H1 (cell line): Measurements from ENCODE around the gene BRIP1. TPM values are rescaled to one million over a fixed set of nuclear protein-coding genes. Genes with fewer than 3 reads are reported as not detected.

Experiments used
- CTCF ChIA-PET: fragments of 300-600 bp; sonication (Branson Sonifier 250); formaldehyde crosslinking; loops from one replicate; lab custom pipeline; 2021; ENCODE audit not compliant: partially characterized antibody; lab: Charles Lee
- POLR2A ChIA-PET: fragments of 300-600 bp; sonication (Branson Sonifier 250); formaldehyde crosslinking; loops from one replicate; lab custom pipeline; 2021; ENCODE audit warnings: inconsistent platforms; ENCODE audit not compliant: partially characterized antibody; lab: Charles Lee
- DNase-seq, 2 experiments: peaks; one replicate each; pipeline versions ENCODE4 v3.0.0 to v3.0.0-alpha.2; 2010 to 2022; ENCODE audit warnings: low spot score in 2 of 2, low read depth in 1 of 2, mixed read lengths in 1 of 2
- FAIRE-seq: peaks from 2 replicates; lab custom pipeline; 2011; peaks lifted over from hg19 to GRCh38; lab: Jason Lieb, UNC
- H2AFZ ChIP-seq: 2 replicates; pipeline ENCODE4 v1.8.1; 2012; ENCODE audit warnings: low read length, inconsistent platforms
- H2AK5ac ChIP-seq: 2 replicates; pipeline ENCODE4 v1.6.1; 2013; ENCODE audit warnings: low read depth, low read length
- H2BK120ac ChIP-seq: replicated peaks from 2 replicates; pipeline ENCODE3; 2013; ENCODE audit warnings: low read depth, low read length, inconsistent platforms
- H2BK12ac ChIP-seq: 2 replicates; pipeline ENCODE4 v1.6.1; 2013; ENCODE audit warnings: low read depth, low read length
- H2BK15ac ChIP-seq: 2 replicates; pipeline ENCODE4 v1.6.1; 2013; ENCODE audit warnings: low read length
- H2BK20ac ChIP-seq: 2 replicates; pipeline ENCODE4 v1.6.1; 2013; ENCODE audit warnings: low read length
- H2BK5ac ChIP-seq: 2 replicates; pipeline ENCODE4 v1.6.1; 2013; ENCODE audit warnings: low read depth, low read length
- H3K14ac ChIP-seq: 2 replicates; pipeline ENCODE4 v1.6.1; 2013; ENCODE audit warnings: inconsistent platforms; ENCODE audit not compliant: insufficient read length
- H3K18ac ChIP-seq: 2 replicates; pipeline ENCODE4 v1.6.1; 2013; ENCODE audit warnings: low read length; ENCODE audit errors: extremely low read depth
- H3K23ac ChIP-seq: 2 replicates; pipeline ENCODE4 v1.6.1; 2013; ENCODE audit warnings: inconsistent platforms; ENCODE audit not compliant: insufficient read length
- H3K23me2 ChIP-seq: 2 replicates; pipeline ENCODE4 v1.6.1; 2013; ENCODE audit warnings: low read depth, low read length
- H3K27ac ChIP-seq: 2 replicates; pipeline ENCODE4 v1.6.1; 2011; ENCODE audit warnings: low read depth, low read length, inconsistent platforms
- H3K27me3 ChIP-seq, 4 experiments: replicated peaks in 1 of 4; 1 replicate in 1 of 4; 2 replicates in 3 of 4; pipeline versions ENCODE4 v1.6.1 to v1.8.1; 2011 to 2013; ENCODE audit warnings: low read length in 3 of 4, mild to moderate bottlenecking in 3 of 4, inconsistent platforms in 2 of 4, mixed read lengths in 2 of 4, moderate library complexity in 1 of 4; ENCODE audit not compliant: control insufficient read depth in 3 of 4, insufficient read depth in 3 of 4; ENCODE audit errors: extremely low read depth in 1 of 4
- H3K36me3 ChIP-seq, 4 experiments: 2 replicates each; pipeline versions ENCODE4 v1.6.1 to v1.8.1; 2011 to 2013; ENCODE audit warnings: mild to moderate bottlenecking in 4 of 4, low read length in 3 of 4, moderate library complexity in 2 of 4, control low read depth in 1 of 4, inconsistent platforms in 1 of 4; ENCODE audit not compliant: insufficient read depth in 4 of 4, control insufficient read depth in 2 of 4
- H3K4ac ChIP-seq: replicated peaks from 2 replicates; pipeline ENCODE3; 2013; ENCODE audit warnings: low read length, low read depth, mixed read lengths, inconsistent platforms; ENCODE audit not compliant: insufficient read length
- H3K4me1 ChIP-seq, 4 experiments: replicated peaks in 1 of 4; 1 replicate in 1 of 4; 2 replicates in 3 of 4; pipeline versions ENCODE4 v1.6.1 to v1.8.1; 2011 to 2013; ENCODE audit warnings: low read length in 3 of 4, inconsistent platforms in 2 of 4, mixed read lengths in 1 of 4; ENCODE audit not compliant: insufficient read depth in 4 of 4, control insufficient read depth in 3 of 4
- H3K4me2 ChIP-seq, 2 experiments: 2 replicates each; pipeline versions ENCODE4 v1.6.1 to v1.8.1; 2011 to 2013; ENCODE audit warnings: low read depth in 2 of 2, low read length in 2 of 2, control low read depth in 1 of 2, inconsistent platforms in 1 of 2, mild to moderate bottlenecking in 1 of 2; ENCODE audit not compliant: insufficient read depth in 1 of 2
- H3K4me3 ChIP-seq, 4 experiments: fragments of 200-600, 300-600 bp in 1 of 4; sonication (generic), shearing (Covaris generic), sonication (Bioruptor Twin) in 1 of 4; 2 replicates each; pipeline versions ENCODE4 v1.5.1 to v1.8.1; 2011 to 2016; ENCODE audit warnings: low read length in 4 of 4, low read depth in 3 of 4, control low read depth in 2 of 4, inconsistent platforms in 2 of 4, mild to moderate bottlenecking in 2 of 4, mixed read lengths in 1 of 4, moderate library complexity in 1 of 4; ENCODE audit not compliant: insufficient read depth in 2 of 4; ENCODE audit errors: extremely low read depth in 1 of 4
- H3K56ac ChIP-seq: replicated peaks from 2 replicates; pipeline ENCODE3; 2013; ENCODE audit warnings: low read depth, mild to moderate bottlenecking, mixed read lengths, low read length, inconsistent platforms; ENCODE audit not compliant: insufficient read length
- H3K79me1 ChIP-seq: 2 replicates; pipeline ENCODE4 v1.6.1; 2013; ENCODE audit warnings: low read depth, low read length, control low read depth
- H3K79me2 ChIP-seq, 2 experiments: 2 replicates each; pipeline versions ENCODE4 v1.6.1 to v1.8.1; 2012 to 2013; ENCODE audit warnings: low read length in 2 of 2, mild to moderate bottlenecking in 2 of 2, inconsistent platforms in 1 of 2; ENCODE audit not compliant: insufficient read depth in 2 of 2, control insufficient read depth in 1 of 2
- H3K9ac ChIP-seq, 4 experiments: replicated peaks in 1 of 4; 1 replicate in 1 of 4; 2 replicates in 3 of 4; pipeline versions ENCODE4 v1.6.1 to v1.8.1; 2011 to 2013; ENCODE audit warnings: low read depth in 3 of 4, low read length in 3 of 4, control low read depth in 2 of 4, mild to moderate bottlenecking in 2 of 4, moderate library complexity in 2 of 4, inconsistent platforms in 1 of 4; ENCODE audit errors: extremely low read depth in 1 of 4
- H3K9me3 ChIP-seq, 2 experiments: 2 replicates each; pipeline versions ENCODE4 v1.6.1 to v1.8.1; 2012 to 2013; ENCODE audit warnings: mild to moderate bottlenecking in 2 of 2, moderate library complexity in 2 of 2, control low read depth in 1 of 2, inconsistent platforms in 1 of 2, low read depth in 1 of 2, low read length in 1 of 2, mixed read lengths in 1 of 2; ENCODE audit not compliant: insufficient read depth in 2 of 2
- H4K20me1 ChIP-seq, 2 experiments: replicated peaks in 1 of 2; 2 replicates each; pipeline versions ENCODE3 to v1.8.1; 2011 to 2013; ENCODE audit warnings: inconsistent platforms in 2 of 2, low read length in 2 of 2, mild to moderate bottlenecking in 1 of 2; ENCODE audit not compliant: insufficient read depth in 2 of 2, control insufficient read depth in 1 of 2
- H4K5ac ChIP-seq: 2 replicates; pipeline ENCODE4 v1.6.1; 2013; ENCODE audit warnings: low read length, low read depth, mixed read lengths, inconsistent platforms; ENCODE audit not compliant: insufficient read length
- H4K8ac ChIP-seq: 2 replicates; pipeline ENCODE4 v1.8.0; 2013; ENCODE audit warnings: mild to moderate bottlenecking, moderate library complexity, low read length, inconsistent platforms; ENCODE audit not compliant: insufficient read depth; ENCODE audit errors: extremely low read depth
- H4K91ac ChIP-seq: replicated peaks from 2 replicates; pipeline ENCODE3; 2013; ENCODE audit warnings: low read length, mixed read lengths, inconsistent platforms; ENCODE audit not compliant: insufficient read length
- CTCF ChIP-seq, 3 experiments: IDR thresholded peaks; 1 replicate in 2 of 3; 2 replicates in 1 of 3; pipeline versions ENCODE4 v1.5.1 to v1.6.1; 2011; ENCODE audit warnings: low read length in 3 of 3, mild to moderate bottlenecking in 3 of 3, inconsistent platforms in 2 of 3, low read depth in 1 of 3, moderate library complexity in 1 of 3; ENCODE audit not compliant: insufficient read depth in 1 of 3; ENCODE audit errors: control extremely low read depth in 1 of 3
- SIRT6 ChIP-seq: IDR thresholded peaks from one replicate; pipeline ENCODE4 v1.7.1; 2012; ENCODE audit warnings: low read length, inconsistent platforms
- WGBS, 2 experiments: shearing (Covaris generic) in 1 of 2; methylation state at CpG; one replicate each; pipeline versions ENCODE4 v1.1.6 to v1.1.7; 2013 to 2015; ENCODE audit warnings: low lambda C conversion rate in 2 of 2, mixed read lengths in 2 of 2, inconsistent platforms in 1 of 2, low coverage in 1 of 2, missing lambda C conversion rate in 1 of 2; ENCODE audit not compliant: insufficient replicate concordance in 2 of 2, insufficient coverage in 1 of 2, insufficient read length in 1 of 2; ENCODE audit errors: extremely low coverage in 1 of 2, missing lambda C conversion rate in 1 of 2; 5-methylcytosine and 5-hydroxymethylcytosine counted together
- polyA plus RNA-seq, 7 experiments: library from polyadenylated mRNA; depleted of rRNA in 3 of 7; stranded (reverse) in 5 of 7; unstranded in 2 of 7; fragments of >200 nt in 5 of 7; fragments of 200-250 nt in 2 of 7; gene quantifications; 1 replicate in 5 of 7; 2 replicates in 1 of 7; 4 replicates in 1 of 7; pipeline versions ENCODE4 v1.2.1 to v1.2.3, GENCODE V29; 2011 to 2013; ENCODE audit warnings: missing spikeins in 2 of 7, mixed read lengths in 2 of 7
- total RNA-seq: library from RNA; stranded (reverse); fragmentation: NEBNext Ultra II Directional; extraction: Animal tissue kit (Norgen Biotek cat#: 25700); gene quantifications from 2 replicates; pipeline ENCODE4 v1.2.1, GENCODE V29; 2021

The BRIP1 gene
- total and polyA plus RNA-seq, 2 of the 8 experiments (the other 6 are each of a cell fraction or from before 2014, with no cell fraction given): 5.8 to 19.2 TPM

GRCh38 chr17:61729690-61730268 lies 133.5 kb downstream of the BRIP1 start:
- CTCF ChIA-PET: interaction anchor here (0.8 to 1.6 kb wide), 4 partner anchors 9 to 105 kb away, joined by 3 to 9 read pairs (median 3); no protein-coding TSS in a partner anchor
- Histone ChIP-seq H3K27ac (no peak overlapping the region), H2BK120ac (no peak overlapping the region), H3K4me3 (no peak overlapping the region), H3K23ac (no peak overlapping the region), H3K27me3 (no peaks in the 10 kb centered on the region), H4K20me1 (no peaks in the 10 kb centered on the region), H3K9me3 (no peaks in the 10 kb centered on the region), H2BK12ac (no peak overlapping the region), H3K56ac (no peak overlapping the region), H3K36me3 (no peaks in the 10 kb centered on the region), H3K4me1 (no peaks in the 10 kb centered on the region), H3K4ac (no peak overlapping the region), H2BK20ac (no peak overlapping the region), H4K91ac (no peak overlapping the region), H2BK15ac (no peak overlapping the region), H2AFZ (no peak overlapping the region), H3K18ac (no peak overlapping the region), H3K79me1 (no peaks in the 10 kb centered on the region), H2BK5ac (no peak overlapping the region), H3K23me2 (no peaks in the 10 kb centered on the region), H4K8ac (no peak overlapping the region), H4K5ac (no peak overlapping the region), H3K79me2 (no peaks in the 10 kb centered on the region), H2AK5ac (no peak overlapping the region), H3K4me2 (no peak overlapping the region), H3K9ac (no peak overlapping the region), H3K14ac (no peak overlapping the region)
- 90% methylated on average over 5 of the region's 5 CpGs; no CpG with 5 or more reads in 1 of the 2 experiments for WGBS, 2 experiments
- DNase-seq (no peak), FAIRE-seq (peak; percentile 36)
- POLR2A ChIA-PET: no interaction called here
- TF ChIP-seq SIRT6 (no peak), CTCF (IDR thresholded peaks at IDR 0.05; ENCODE audit: control extremely low read depth in 1 of 3, insufficient read depth in 1 of 3, low read depth in 1 of 3, low read length in 3 of 3) (peak in 1 of 3 experiments; percentile 18; a peak in 1 of 4 replicates)
